Measurements from ENCODE around the gene RAD51AP1.

- TF ChIP-seq CTCF (conservative IDR thresholded peaks at IDR 0.05; ENCODE audit: low read length) (no peak), EZH2phosphoT487 (IDR thresholded peaks at IDR 0.05; ENCODE audit: borderline replicate concordance) (no peak)
Observed at GRCh38 chr12:4584896-4585295, 46.2 kb downstream of the RAD51AP1 start.
